HEK293 (cell line): ENCODE results near the gene FGD5.

ENCODE experiments used
- GFI1B ChIP-seq: fragments of 450-650 bp; formaldehyde crosslinking; IDR thresholded peaks from 2 replicates; pipeline ENCODE4 v1.5.1; 2016; ENCODE audit warnings: missing biosample characterization, missing genetic modification characterization
- IKZF3 ChIP-seq: fragments of 450-650 bp; IDR thresholded peaks from 2 replicates; pipeline ENCODE4 v1.5.0; 2018; ENCODE audit warnings: missing biosample characterization, mild to moderate bottlenecking, missing genetic modification characterization, moderate library complexity
- KLF10 ChIP-seq: fragments of 450-650 bp; IDR thresholded peaks from 2 replicates; pipeline ENCODE4 v1.5.1; 2018; ENCODE audit warnings: missing biosample characterization, mild to moderate bottlenecking, missing genetic modification characterization
- OSR2 ChIP-seq: fragments of 450-650 bp; formaldehyde crosslinking; IDR thresholded peaks from 2 replicates; pipeline ENCODE4 v1.5.1; 2016; ENCODE audit warnings: missing biosample characterization, missing genetic modification characterization
- PRDM10 ChIP-seq: fragments of 450-650 bp; formaldehyde crosslinking; IDR thresholded peaks from 2 replicates; pipeline ENCODE4 v1.5.1; 2016; ENCODE audit warnings: missing biosample characterization, missing genetic modification characterization
- REST ChIP-seq: fragments of 450-650 bp; formaldehyde crosslinking; IDR thresholded peaks from 2 replicates; pipeline ENCODE4 v1.5.1; 2016; ENCODE audit warnings: missing biosample characterization, missing genetic modification characterization
- SALL2 ChIP-seq: fragments of 450-650 bp; formaldehyde crosslinking; IDR thresholded peaks from 2 replicates; pipeline ENCODE4 v1.5.0; 2017; ENCODE audit warnings: missing biosample characterization, mild to moderate bottlenecking, missing genetic modification characterization, borderline replicate concordance
- ZBTB1 ChIP-seq: fragments of 450-650 bp; formaldehyde crosslinking; IDR thresholded peaks from 2 replicates; pipeline ENCODE4 v1.5.1; 2016; ENCODE audit warnings: missing biosample characterization, missing genetic modification characterization
- ZBTB17 ChIP-seq: fragments of 450-650 bp; formaldehyde crosslinking; IDR thresholded peaks from 2 replicates; pipeline ENCODE4 v1.5.1; 2016; ENCODE audit warnings: missing biosample characterization, missing genetic modification characterization
- ZBTB26 ChIP-seq: fragments of 450-650 bp; formaldehyde crosslinking; optimal IDR thresholded peaks from 2 replicates; pipeline ENCODE3; 2016; ENCODE audit warnings: missing biosample characterization, mild to moderate bottlenecking, missing genetic modification characterization
- ZBTB48 ChIP-seq: fragments of 450-650 bp; formaldehyde crosslinking; IDR thresholded peaks from 2 replicates; pipeline ENCODE4 v1.5.1; 2016; ENCODE audit warnings: missing biosample characterization, missing genetic modification characterization
- ZIC2 ChIP-seq: fragments of 450-650 bp; formaldehyde crosslinking; IDR thresholded peaks from 2 replicates; pipeline ENCODE4 v1.5.1; 2016; ENCODE audit warnings: missing biosample characterization, missing genetic modification characterization
- ZNF2 ChIP-seq: fragments of 450-650 bp; formaldehyde crosslinking; IDR thresholded peaks from 2 replicates; pipeline ENCODE4 v1.5.1; 2016; ENCODE audit warnings: missing biosample characterization, missing genetic modification characterization
- ZNF211 ChIP-seq: fragments of 450-650 bp; formaldehyde crosslinking; IDR thresholded peaks from 2 replicates; pipeline ENCODE4 v1.5.1; 2016; ENCODE audit warnings: low read depth, missing biosample characterization, missing genetic modification characterization
- ZNF223 ChIP-seq: fragments of 450-650 bp; formaldehyde crosslinking; IDR thresholded peaks from 2 replicates; pipeline ENCODE4 v1.5.1; 2016; ENCODE audit warnings: missing biosample characterization, missing genetic modification characterization
- ZNF433 ChIP-seq: fragments of 450-650 bp; formaldehyde crosslinking; IDR thresholded peaks from 2 replicates; pipeline ENCODE4 v1.5.1; 2016; ENCODE audit warnings: missing biosample characterization, missing genetic modification characterization, low read depth
- ZNF544 ChIP-seq: fragments of 450-650 bp; formaldehyde crosslinking; IDR thresholded peaks from 2 replicates; pipeline ENCODE4 v1.5.0; 2017; ENCODE audit warnings: missing biosample characterization, missing genetic modification characterization
- ZNF600 ChIP-seq: fragments of 450-650 bp; formaldehyde crosslinking; IDR thresholded peaks from 2 replicates; pipeline ENCODE4 v1.5.1; 2016; ENCODE audit warnings: missing biosample characterization, missing genetic modification characterization
- ZNF610 ChIP-seq: fragments of 450-650 bp; formaldehyde crosslinking; IDR thresholded peaks from 2 replicates; pipeline ENCODE4 v1.5.1; 2016; ENCODE audit warnings: missing biosample characterization, missing genetic modification characterization, borderline replicate concordance
- ZNF623 ChIP-seq: fragments of 450-650 bp; formaldehyde crosslinking; IDR thresholded peaks from 2 replicates; pipeline ENCODE4 v1.5.1; 2016; ENCODE audit warnings: missing biosample characterization, missing genetic modification characterization
- ZNF747 ChIP-seq: fragments of 450-650 bp; formaldehyde crosslinking; IDR thresholded peaks from 2 replicates; pipeline ENCODE4 v1.5.1; 2016; ENCODE audit warnings: missing biosample characterization, missing genetic modification characterization
- ZNF830 ChIP-seq: fragments of 450-650 bp; IDR thresholded peaks from 2 replicates; pipeline ENCODE4 v1.5.0; 2018; ENCODE audit warnings: missing biosample characterization, missing genetic modification characterization, low read depth, mild to moderate bottlenecking, moderate library complexity
- TF ChIP-seq, protein P1 (sequence below): fragments of 450-650 bp; formaldehyde crosslinking; IDR thresholded peaks from 2 replicates; pipeline ENCODE4 v1.5.1; 2016; ENCODE audit warnings: missing biosample characterization, missing genetic modification characterization
- TF ChIP-seq, protein P2 (sequence below): fragments of 450-650 bp; formaldehyde crosslinking; IDR thresholded peaks from 2 replicates; pipeline ENCODE4 v1.5.1; 2016; ENCODE audit warnings: missing biosample characterization, missing genetic modification characterization
- TF ChIP-seq, protein P3 (sequence below): fragments of 450-650 bp; IDR thresholded peaks from 2 replicates; pipeline ENCODE4 v1.5.1; 2018; ENCODE audit warnings: missing biosample characterization, mild to moderate bottlenecking, missing genetic modification characterization

Gene FGD5

DNA sequence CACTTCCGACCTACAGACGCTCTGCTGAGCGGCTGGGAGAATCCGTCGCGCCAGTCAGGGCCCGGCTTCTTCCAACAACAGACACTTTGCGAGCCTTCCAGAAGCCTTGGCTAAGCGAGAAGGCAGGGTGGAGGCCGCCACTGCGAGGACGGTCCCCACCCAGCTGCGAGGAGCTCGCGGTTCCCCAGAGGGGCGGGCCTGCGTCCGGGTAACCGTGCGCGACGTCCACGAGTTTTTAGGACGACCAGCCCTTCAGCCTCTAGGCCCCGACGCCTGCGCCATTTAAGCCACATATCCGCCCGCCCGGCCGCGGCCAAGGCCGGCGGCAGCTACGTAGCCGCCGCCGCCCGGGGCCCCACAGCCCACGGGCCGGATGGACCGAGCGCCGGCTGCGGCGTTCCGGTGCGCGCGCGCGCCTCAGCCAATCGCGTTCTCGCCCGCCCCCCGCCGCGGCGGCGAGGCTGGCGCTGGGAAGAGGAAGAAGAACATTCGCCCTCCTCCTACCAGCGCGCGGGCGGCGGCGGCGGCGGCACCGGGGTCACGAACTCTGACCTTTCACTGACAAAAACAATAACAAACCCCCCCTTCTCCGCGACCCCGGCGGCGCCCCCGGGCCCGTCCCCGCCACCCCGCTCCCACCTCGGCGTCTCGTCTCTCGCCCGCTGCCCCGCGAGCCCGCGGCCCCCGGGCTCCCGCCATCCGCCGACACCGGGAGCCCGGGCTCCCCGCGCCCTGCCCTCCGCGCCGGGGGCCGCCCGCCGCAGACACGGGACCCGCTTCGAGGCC is 128.5 kb downstream of the FGD5 start, which contains the start of gene NR2C2 (continued):
- TF ChIP-seq PRDM10 (peak; percentile 70), GFI1B (tag by site-specific recombination) (no peak), ZNF2 (tag by site-specific recombination) (0 out of 2 replicates have a peak, but pooled peaks have one; percentile 46), ZNF600 (tag by site-specific recombination) (peak; percentile 59), ZBTB1 (tag by site-specific recombination) (no peak), ZBTB26 (peak; percentile 85), KLF10 (tag by site-specific recombination) (peak; percentile 36; the same call in 1 of the 2 replicates), ZBTB17 (tag by site-specific recombination) (peak; percentile 36; the same call in 1 of the 2 replicates), ZNF544 (tag by site-specific recombination) (no peak), ZIC2 (tag by site-specific recombination) (no peak), ZNF433 (no peak), ZNF623 (tag by site-specific recombination) (no peak), ZBTB48 (peak; percentile 31; the same call in 1 of the 2 replicates), ZNF223 (tag by site-specific recombination) (no peak), ZNF747 (no peak), OSR2 (tag by site-specific recombination) (no peak), IKZF3 (tag by site-specific recombination) (peak; percentile 32; the same call in 1 of the 2 replicates), ZNF211 (tag by site-specific recombination) (no peak), ZNF830 (tag by site-specific recombination) (no peak), SALL2 (tag by site-specific recombination) (no peak), REST (peak; percentile 11; the same call in 1 of the 2 replicates), ZNF610 (tag by site-specific recombination) (no peak)
- TF ChIP-seq, protein P1, sequence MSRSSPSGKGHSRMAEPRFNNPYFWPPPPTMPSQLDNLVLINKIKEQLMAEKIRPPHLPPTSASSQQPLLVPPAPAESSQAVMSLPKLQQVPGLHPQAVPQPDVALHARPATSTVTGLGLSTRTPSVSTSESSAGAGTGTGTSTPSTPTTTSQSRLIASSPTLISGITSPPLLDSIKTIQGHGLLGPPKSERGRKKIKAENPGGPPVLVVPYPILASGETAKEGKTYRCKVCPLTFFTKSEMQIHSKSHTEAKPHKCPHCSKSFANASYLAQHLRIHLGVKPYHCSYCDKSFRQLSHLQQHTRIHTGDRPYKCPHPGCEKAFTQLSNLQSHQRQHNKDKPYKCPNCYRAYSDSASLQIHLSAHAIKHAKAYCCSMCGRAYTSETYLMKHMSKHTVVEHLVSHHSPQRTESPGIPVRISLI: no peak
- TF ChIP-seq, protein P2, sequence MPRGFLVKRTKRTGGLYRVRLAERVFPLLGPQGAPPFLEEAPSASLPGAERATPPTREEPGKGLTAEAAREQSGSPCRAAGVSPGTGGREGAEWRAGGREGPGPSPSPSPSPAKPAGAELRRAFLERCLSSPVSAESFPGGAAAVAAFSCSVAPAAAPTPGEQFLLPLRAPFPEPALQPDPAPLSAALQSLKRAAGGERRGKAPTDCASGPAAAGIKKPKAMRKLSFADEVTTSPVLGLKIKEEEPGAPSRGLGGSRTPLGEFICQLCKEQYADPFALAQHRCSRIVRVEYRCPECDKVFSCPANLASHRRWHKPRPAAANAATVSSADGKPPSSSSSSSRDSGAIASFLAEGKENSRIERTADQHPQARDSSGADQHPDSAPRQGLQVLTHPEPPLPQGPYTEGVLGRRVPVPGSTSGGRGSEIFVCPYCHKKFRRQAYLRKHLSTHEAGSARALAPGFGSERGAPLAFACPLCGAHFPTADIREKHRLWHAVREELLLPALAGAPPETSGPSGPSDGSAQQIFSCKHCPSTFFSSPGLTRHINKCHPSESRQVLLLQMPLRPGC (tag by site-specific recombination): no peak
- TF ChIP-seq, protein P3, sequence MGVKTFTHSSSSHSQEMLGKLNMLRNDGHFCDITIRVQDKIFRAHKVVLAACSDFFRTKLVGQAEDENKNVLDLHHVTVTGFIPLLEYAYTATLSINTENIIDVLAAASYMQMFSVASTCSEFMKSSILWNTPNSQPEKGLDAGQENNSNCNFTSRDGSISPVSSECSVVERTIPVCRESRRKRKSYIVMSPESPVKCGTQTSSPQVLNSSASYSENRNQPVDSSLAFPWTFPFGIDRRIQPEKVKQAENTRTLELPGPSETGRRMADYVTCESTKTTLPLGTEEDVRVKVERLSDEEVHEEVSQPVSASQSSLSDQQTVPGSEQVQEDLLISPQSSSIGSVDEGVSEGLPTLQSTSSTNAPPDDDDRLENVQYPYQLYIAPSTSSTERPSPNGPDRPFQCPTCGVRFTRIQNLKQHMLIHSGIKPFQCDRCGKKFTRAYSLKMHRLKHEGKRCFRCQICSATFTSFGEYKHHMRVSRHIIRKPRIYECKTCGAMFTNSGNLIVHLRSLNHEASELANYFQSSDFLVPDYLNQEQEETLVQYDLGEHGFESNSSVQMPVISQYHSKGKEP: no peak
